Mesenchymal stem cell (in vitro differentiated cells and primary cell): ENCODE data around the gene PIP4K2C.

Experiments
- DNase-seq: peaks from one replicate; pipeline ENCODE4 v3.0.0-alpha.2; 2013
- H2AFZ ChIP-seq: one replicate; pipeline ENCODE4 v1.6.1; 2013; ENCODE audit warnings: low read depth, mild to moderate bottlenecking, control low read depth, inconsistent platforms, low read length, moderate library complexity
- H2AK5ac ChIP-seq: 2 replicates; pipeline ENCODE4 v1.6.1; 2013; ENCODE audit warnings: low read length, moderate library complexity, mild to moderate bottlenecking, inconsistent platforms; ENCODE audit not compliant: severe bottlenecking
- H2BK120ac ChIP-seq: one replicate; pipeline ENCODE4 v1.6.1; 2013; ENCODE audit warnings: low read depth, mild to moderate bottlenecking, inconsistent platforms, low read length, moderate library complexity
- H2BK12ac ChIP-seq, 2 experiments: one replicate each; pipeline ENCODE4 v1.6.1; 2013; ENCODE audit warnings: inconsistent platforms in 2 of 2, low read length in 2 of 2, mild to moderate bottlenecking in 2 of 2, moderate library complexity in 2 of 2, control low read depth in 1 of 2
- H2BK15ac ChIP-seq: one replicate; pipeline ENCODE4 v1.6.1; 2013; ENCODE audit warnings: mild to moderate bottlenecking, low read depth, inconsistent platforms; ENCODE audit not compliant: poor library complexity, severe bottlenecking
- H2BK5ac ChIP-seq: 2 replicates; pipeline ENCODE4 v1.6.1; 2013; ENCODE audit warnings: low read depth, mild to moderate bottlenecking, low read length, control low read depth, inconsistent platforms; ENCODE audit not compliant: poor library complexity, severe bottlenecking
- H3K14ac ChIP-seq, 2 experiments: one replicate each; pipeline ENCODE4 v1.6.1; 2013; ENCODE audit warnings: inconsistent platforms in 2 of 2, low read length in 2 of 2, control low read depth in 1 of 2, mild to moderate bottlenecking in 1 of 2, moderate library complexity in 1 of 2
- H3K18ac ChIP-seq, 2 experiments: one replicate each; pipeline ENCODE4 v1.6.1; 2013; ENCODE audit warnings: inconsistent platforms in 2 of 2, low read length in 2 of 2, control low read depth in 1 of 2, low read depth in 1 of 2, mild to moderate bottlenecking in 1 of 2
- H3K23ac ChIP-seq, 2 experiments: one replicate each; pipeline ENCODE4 v1.6.1; 2013; ENCODE audit warnings: inconsistent platforms in 2 of 2, low read length in 2 of 2, mild to moderate bottlenecking in 2 of 2, moderate library complexity in 2 of 2, control low read depth in 1 of 2
- H3K27ac ChIP-seq: 2 replicates; pipeline ENCODE4 v1.5.1; 2013; ENCODE audit warnings: mild to moderate bottlenecking, moderate library complexity, low read length, control low read depth, inconsistent platforms; ENCODE audit not compliant: poor library complexity, severe bottlenecking
- H3K27me3 ChIP-seq, 2 experiments: 2 replicates each; pipeline versions ENCODE4 v1.6.1 to v1.7.0; 2013; ENCODE audit warnings: low read length in 2 of 2, mild to moderate bottlenecking in 2 of 2, moderate library complexity in 2 of 2, control low read depth in 1 of 2, inconsistent platforms in 1 of 2; ENCODE audit not compliant: control insufficient read depth in 1 of 2, insufficient read depth in 1 of 2
- H3K36me3 ChIP-seq, 2 experiments: 2 replicates each; pipeline versions ENCODE4 v1.6.1 to v1.7.0; 2013; ENCODE audit warnings: low read length in 2 of 2, control low read depth in 1 of 2, inconsistent platforms in 1 of 2, low read depth in 1 of 2, mild to moderate bottlenecking in 1 of 2; ENCODE audit not compliant: insufficient read depth in 2 of 2, control insufficient read depth in 1 of 2
- H3K4ac ChIP-seq, 2 experiments: one replicate each; pipeline ENCODE4 v1.6.1; 2013; ENCODE audit warnings: inconsistent platforms in 2 of 2, low read length in 2 of 2, mild to moderate bottlenecking in 2 of 2, moderate library complexity in 2 of 2, control low read depth in 1 of 2, low read depth in 1 of 2
- H3K4me1 ChIP-seq: 2 replicates; pipeline ENCODE4 v1.6.1; 2013; ENCODE audit warnings: low read depth, low read length, control low read depth; ENCODE audit not compliant: control insufficient read depth, insufficient read depth
- H3K4me2 ChIP-seq: 2 replicates; pipeline ENCODE4 v1.6.1; 2013; ENCODE audit warnings: low read length, mild to moderate bottlenecking, inconsistent platforms; ENCODE audit not compliant: poor library complexity, severe bottlenecking
- H3K4me3 ChIP-seq, 2 experiments: 2 replicates each; pipeline versions ENCODE4 v1.5.1 to v1.7.0; 2013; ENCODE audit warnings: low read length in 2 of 2, mild to moderate bottlenecking in 2 of 2, control low read depth in 1 of 2, low read depth in 1 of 2; ENCODE audit not compliant: insufficient read depth in 1 of 2
- H3K79me1 ChIP-seq: replicated peaks from 2 replicates; pipeline ENCODE4 v1.6.1; 2013; ENCODE audit warnings: mild to moderate bottlenecking, control low read depth, low read length, inconsistent platforms; ENCODE audit not compliant: poor library complexity, severe bottlenecking
- H3K9ac ChIP-seq: 2 replicates; pipeline ENCODE4 v1.7.0; 2013; ENCODE audit warnings: mild to moderate bottlenecking, low read length, moderate library complexity
- H3K9me3 ChIP-seq: 2 replicates; pipeline ENCODE4 v1.7.0; 2013; ENCODE audit warnings: mild to moderate bottlenecking, low read length; ENCODE audit not compliant: control insufficient read depth
- H4K8ac ChIP-seq: one replicate; pipeline ENCODE4 v1.6.1; 2013; ENCODE audit warnings: inconsistent platforms, mild to moderate bottlenecking, low read length, moderate library complexity
- H4K91ac ChIP-seq: one replicate; pipeline ENCODE4 v1.6.1; 2013; ENCODE audit warnings: mild to moderate bottlenecking, low read length, inconsistent platforms
- WGBS: methylation state at CpG from one replicate; pipeline ENCODE4 v1.1.7; 2013; ENCODE audit warnings: mixed read lengths; 5-methylcytosine and 5-hydroxymethylcytosine counted together

Gene PIP4K2C

DNA sequence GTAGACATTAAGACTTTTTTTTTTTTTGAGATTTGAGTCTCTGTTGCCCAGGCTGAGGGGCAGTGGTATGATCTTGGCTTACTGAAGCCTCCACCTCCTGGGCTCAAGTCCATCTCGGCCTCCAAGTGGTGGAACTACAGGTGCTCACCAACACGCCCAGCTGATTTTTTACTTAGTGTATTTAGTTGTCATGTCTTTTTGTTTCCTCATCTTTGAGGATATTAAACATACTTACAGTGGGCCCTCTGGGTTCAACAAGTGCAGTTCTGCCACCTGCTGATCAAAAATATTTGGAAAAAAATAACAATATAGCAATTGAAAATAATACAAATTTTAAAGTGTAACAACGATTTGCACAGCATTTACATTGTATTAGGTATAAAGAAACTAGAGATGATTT, 46.4 kb downstream of the PIP4K2C start:
- Histone ChIP-seq H3K4me2 (no peak overlapping the region), H4K91ac (no peak overlapping the region), H3K18ac (no peak overlapping the region), H4K8ac (no peak overlapping the region), H2AFZ (no peak overlapping the region), H3K27me3 (peaks cover 39 to 62% of the 10 kb centered on the region in 2 experiments), H3K79me1 (no peaks in the 10 kb centered on the region), H3K14ac (no peak overlapping the region), H2BK15ac (no peak overlapping the region), H3K4ac (no peak overlapping the region), H3K9ac (no peak overlapping the region), H2BK120ac (no peak overlapping the region), H3K36me3 (no peaks in the 10 kb centered on the region), H3K4me1 (peaks cover 9% of the 10 kb centered on the region), H3K27ac (no peak overlapping the region), H2BK12ac (no peak overlapping the region), H3K9me3 (no peaks in the 10 kb centered on the region), H3K23ac (no peak overlapping the region), H2AK5ac (no peak overlapping the region), H3K4me3 (no peak overlapping the region), H2BK5ac (no peak overlapping the region)
- 55% methylated on average over 2 of the region's 3 CpGs for WGBS
- no peak for DNase-seq

DNA sequence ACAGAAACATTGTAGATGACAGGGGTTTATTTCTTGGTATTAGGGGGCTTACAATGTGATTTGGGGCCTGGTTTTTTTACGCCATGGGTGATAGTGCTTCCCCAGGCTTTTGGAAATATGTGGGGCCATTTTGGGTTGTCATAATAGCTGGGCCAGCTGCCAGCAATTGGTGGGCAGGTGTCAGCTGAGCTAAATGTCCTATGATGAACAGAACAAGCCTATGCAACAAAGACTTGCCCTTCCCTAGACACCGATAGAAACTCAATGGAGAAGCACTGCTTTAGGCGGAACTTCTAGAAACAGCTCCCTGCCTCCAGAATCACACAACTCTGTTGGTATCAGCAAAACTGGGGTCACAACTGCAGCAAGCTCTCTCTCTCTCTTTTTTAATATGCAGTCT, 47.1 kb downstream of the PIP4K2C start:
- H3K4ac ChIP-seq, result no peak overlapping the region
- H2BK12ac ChIP-seq, result no peak overlapping the region
- no peak overlapping the region for H2AK5ac ChIP-seq
- no peak overlapping the region for H2BK15ac ChIP-seq
- no peak overlapping the region for H2BK5ac ChIP-seq
- no peaks in the 10 kb centered on the region for H3K9me3 ChIP-seq
- no peak for DNase-seq
- no peak overlapping the region for H3K18ac ChIP-seq
- no peaks in the 10 kb centered on the region for H3K36me3 ChIP-seq
- H2BK120ac ChIP-seq, result no peak overlapping the region
- no peak overlapping the region for H4K91ac ChIP-seq
- H3K79me1 ChIP-seq, result no peaks in the 10 kb centered on the region
- H3K4me1 ChIP-seq, result peaks cover 2% of the 10 kb centered on the region
- H3K27ac ChIP-seq, result no peak overlapping the region
- H3K23ac ChIP-seq, result no peak overlapping the region
- H4K8ac ChIP-seq, result no peak overlapping the region
- peaks cover 32 to 61% of the 10 kb centered on the region in 2 experiments for H3K27me3 ChIP-seq
- H3K4me2 ChIP-seq, result no peak overlapping the region
- no peak overlapping the region for H3K14ac ChIP-seq
- H2AFZ ChIP-seq, result no peak overlapping the region
- no peak overlapping the region for H3K9ac ChIP-seq
- WGBS, result 88% methylated on average over 3 of the region's 3 CpGs
- H3K4me3 ChIP-seq, result no peak overlapping the region

DNA sequence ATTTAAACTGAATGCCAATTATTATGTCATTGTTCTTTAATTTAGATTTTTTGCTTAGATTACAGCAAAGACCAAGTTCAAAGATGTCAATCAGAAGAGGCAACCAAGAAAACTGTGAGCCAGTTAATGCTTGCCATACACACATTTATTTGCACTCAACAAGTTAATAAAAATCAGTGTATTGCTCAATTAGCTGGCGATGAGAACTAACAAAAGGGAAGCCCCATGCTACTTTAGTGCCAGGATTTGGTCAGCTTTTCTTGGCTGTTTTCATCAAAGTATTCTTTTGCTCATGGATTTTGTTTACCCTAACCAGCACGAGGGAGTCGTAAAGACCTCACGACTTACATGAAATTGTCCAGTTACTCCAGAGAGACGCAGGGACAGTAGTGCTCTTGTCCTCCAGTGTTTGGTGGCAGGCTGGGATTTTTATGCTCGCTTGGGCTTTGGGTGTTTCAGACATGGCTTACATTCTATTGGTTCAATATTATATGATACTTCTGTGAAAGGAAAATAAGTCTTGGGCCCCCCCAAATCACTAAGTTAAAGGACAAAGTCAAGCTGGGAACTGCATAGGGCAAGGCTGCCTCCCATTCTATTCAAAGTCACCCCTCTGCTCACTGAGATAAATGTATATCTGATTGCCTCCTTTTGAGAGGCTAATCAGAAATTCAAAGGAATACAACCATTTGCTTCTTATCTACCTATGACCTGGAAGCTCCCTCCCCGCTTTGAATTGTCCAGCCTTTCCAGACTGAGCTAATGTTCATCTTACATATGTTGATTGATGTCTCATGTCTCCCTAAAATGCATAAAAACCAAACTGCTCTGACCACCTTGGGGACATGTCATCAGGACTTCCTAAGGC, 49.4 kb downstream of the PIP4K2C start:
- no peak overlapping the region for H2BK5ac ChIP-seq
- H3K4me3 ChIP-seq, result no peak overlapping the region
- H2AK5ac ChIP-seq, result no peak overlapping the region
- no peak overlapping the region for H2BK15ac ChIP-seq
- no peak overlapping the region for H3K23ac ChIP-seq
- WGBS, result 36% methylated on average over 7 of the region's 7 CpGs
- H3K36me3 ChIP-seq, result no peaks in the 10 kb centered on the region
- H3K4me2 ChIP-seq, result no peak overlapping the region
- no peak overlapping the region for H2AFZ ChIP-seq
- no peak overlapping the region for H2BK120ac ChIP-seq
- no peak overlapping the region for H2BK12ac ChIP-seq
- no peak overlapping the region for H3K14ac ChIP-seq
- no peaks in the 10 kb centered on the region for H3K4me1 ChIP-seq
- no peak overlapping the region for H3K27ac ChIP-seq
- DNase-seq, result no peak
- H4K91ac ChIP-seq, result no peak overlapping the region
- H4K8ac ChIP-seq, result no peak overlapping the region
- H3K79me1 ChIP-seq, result no peaks in the 10 kb centered on the region
- no peak overlapping the region for H3K18ac ChIP-seq
- H3K27me3 ChIP-seq, result peaks cover 19 to 43% of the 10 kb centered on the region in 2 experiments
- no peak overlapping the region for H3K4ac ChIP-seq
- H3K9ac ChIP-seq, result no peak overlapping the region
- no peaks in the 10 kb centered on the region for H3K9me3 ChIP-seq

DNA sequence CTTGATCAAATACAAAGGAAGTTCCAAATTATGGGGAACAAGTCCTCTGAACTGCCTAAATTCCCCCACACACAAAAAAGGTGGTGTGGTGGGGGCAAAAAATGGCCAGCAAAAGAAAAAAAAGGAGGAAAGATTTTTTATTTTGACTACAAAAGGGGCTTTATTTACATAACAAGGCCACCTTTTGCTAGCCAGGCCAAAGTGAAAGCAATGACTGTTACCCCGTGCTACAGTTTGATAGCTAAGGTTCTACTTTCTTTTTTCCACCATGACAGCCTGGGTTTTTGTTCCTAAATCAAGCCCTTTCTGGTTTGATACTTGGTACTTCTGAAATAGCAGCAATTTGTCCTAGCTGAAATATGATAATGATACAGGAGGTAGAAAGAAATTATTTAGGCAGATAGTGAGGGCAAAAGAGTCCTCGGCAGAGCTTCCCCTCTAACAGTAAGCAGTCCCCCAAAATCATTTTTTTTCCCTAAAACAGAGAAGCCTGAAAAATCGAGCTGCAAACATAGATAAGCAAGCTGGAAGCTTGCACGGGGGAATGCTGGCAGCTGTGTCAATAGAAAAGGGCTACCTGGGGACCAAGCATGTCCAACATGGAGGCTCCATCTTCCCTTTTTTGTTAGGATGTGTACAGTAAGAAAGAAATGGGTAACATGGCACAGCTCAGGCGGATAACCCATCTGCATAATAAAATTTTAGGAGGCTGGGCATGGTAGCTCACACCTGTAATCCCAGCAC, 50.9 kb downstream of the PIP4K2C start:
- H3K9ac ChIP-seq, result no peak overlapping the region
- 42% methylated on average over 4 of the region's 5 CpGs for WGBS

More for the DNA sequence above, 50.9 kb downstream of the PIP4K2C start:
- no peak overlapping the region for H3K4me3 ChIP-seq
- no peak for DNase-seq
- H3K23ac ChIP-seq, result no peak overlapping the region
- H3K18ac ChIP-seq, result no peak overlapping the region
- H3K4ac ChIP-seq, result no peak overlapping the region
- H3K4me1 ChIP-seq, result no peaks in the 10 kb centered on the region
- no peak overlapping the region for H3K27ac ChIP-seq
- no peak overlapping the region for H2AK5ac ChIP-seq
- H2BK5ac ChIP-seq, result no peak overlapping the region
- H2BK15ac ChIP-seq, result no peak overlapping the region
- no peak overlapping the region for H4K8ac ChIP-seq
- H2BK120ac ChIP-seq, result no peak overlapping the region
- no peak overlapping the region for H4K91ac ChIP-seq
- H3K79me1 ChIP-seq, result no peaks in the 10 kb centered on the region
- H3K14ac ChIP-seq, result no peak overlapping the region
- no peak overlapping the region for H3K4me2 ChIP-seq
- no peak overlapping the region for H2AFZ ChIP-seq
- no peaks in the 10 kb centered on the region for H3K36me3 ChIP-seq
- peaks cover 6% of the 10 kb centered on the region for H3K9me3 ChIP-seq
- no peak overlapping the region for H2BK12ac ChIP-seq
- peaks cover 19 to 36% of the 10 kb centered on the region in 2 experiments for H3K27me3 ChIP-seq
